ENCODE results near the gene PLEKHM2.

DNA sequence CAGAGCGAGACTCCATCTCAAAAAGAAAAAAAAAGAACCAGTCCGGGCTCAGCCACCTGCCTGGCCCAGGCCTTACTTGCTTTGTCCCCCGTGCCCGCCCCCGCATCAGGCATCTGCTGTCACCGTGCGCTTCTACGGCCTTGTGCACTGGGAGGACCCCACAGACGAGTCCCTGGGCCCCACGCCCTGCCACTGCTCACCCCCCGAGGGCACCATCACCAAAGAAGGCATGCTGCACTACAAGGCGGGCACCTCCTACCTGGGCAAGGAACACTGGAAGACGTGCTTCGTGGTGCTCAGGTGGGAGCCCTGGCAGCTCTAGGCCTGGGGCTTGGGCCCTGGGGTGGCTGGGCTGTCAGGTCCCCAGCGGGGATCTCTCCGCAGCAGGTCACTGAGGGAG, 46.3 kb downstream of the PLEKHM2 start:
- TF ChIP-seq GATA3 (IDR thresholded peaks at IDR 0.05; ENCODE audit: low read depth, low read length) (no peak), GATA2 (IDR thresholded peaks at IDR 0.05; ENCODE audit: low read depth, low read length) (no peak)

Measured in SH-SY5Y (cell line).